NOMO-1 treated with DMSO at 0.1 percent for 48 hours (cell line): Measurements from ENCODE around the gene KCNJ2.

Experiments
- DNase-seq: peaks from one replicate; lab custom pipeline; 2025; ENCODE audit not compliant: unreplicated experiment; lab: John Stamatoyannopoulos, UW

KCNJ2 gene

GRCh38 chr17:70168977-70169708 lies at the start of gene KCNJ2:
Gene KCNJ2 (plus strand): TSS chr17:70169532. CDS start chr17:70175040, 5,508 bp downstream.
- peak; percentile 91 for DNase-seq

- no peak for DNase-seq
Observed at GRCh38 chr17:70119545-70119944, 49.8 kb upstream of the KCNJ2 start.

GRCh38 chr17:70119983-70120382 lies 49.3 kb upstream of the KCNJ2 start:
- no peak for DNase-seq

GRCh38 chr17:70120425-70120824 lies 48.9 kb upstream of the KCNJ2 start:
- DNase-seq = peak; percentile 93

GRCh38 chr17:70121126-70121525 lies 48.2 kb upstream of the KCNJ2 start:
- no peak for DNase-seq

GRCh38 chr17:70123193-70123592 lies 46.1 kb upstream of the KCNJ2 start:
- DNase-seq = peak; percentile 90

GRCh38 chr17:70124723-70125122 lies 44.6 kb upstream of the KCNJ2 start:
- no peak for DNase-seq

GRCh38 chr17:70127221-70127873 lies 42.0 kb upstream of the KCNJ2 start:
- no peak for DNase-seq

GRCh38 chr17:70128727-70129238 lies 40.5 kb upstream of the KCNJ2 start:
- DNase-seq = no peak

GRCh38 chr17:70130289-70130688 lies 39.0 kb upstream of the KCNJ2 start:
- no peak for DNase-seq

GRCh38 chr17:70132505-70132904 lies 36.8 kb upstream of the KCNJ2 start:
- no peak for DNase-seq

- DNase-seq = no peak
Observed at GRCh38 chr17:70134042-70134441, 35.3 kb upstream of the KCNJ2 start.

GRCh38 chr17:70134777-70135176 lies 34.6 kb upstream of the KCNJ2 start:
- DNase-seq = no peak

GRCh38 chr17:70136131-70136530 lies 33.2 kb upstream of the KCNJ2 start:
- no peak for DNase-seq

GRCh38 chr17:70137451-70138230 lies 31.7 kb upstream of the KCNJ2 start:
- peak; percentile 78 for DNase-seq

- DNase-seq = no peak
Observed at GRCh38 chr17:70138291-70138865, 31.0 kb upstream of the KCNJ2 start.

- no peak for DNase-seq
Observed at GRCh38 chr17:70139449-70139993, 29.8 kb upstream of the KCNJ2 start.

- peak; percentile 3 for DNase-seq
Observed at GRCh38 chr17:70144260-70144846, 25.0 kb upstream of the KCNJ2 start.

- DNase-seq = no peak
Observed at GRCh38 chr17:70153210-70153609, 16.1 kb upstream of the KCNJ2 start.

GRCh38 chr17:70157151-70157550 lies 12.2 kb upstream of the KCNJ2 start:
- DNase-seq = no peak

GRCh38 chr17:70158180-70158579 lies 11.2 kb upstream of the KCNJ2 start:
- DNase-seq = no peak
